Islet precursor cell (in vitro differentiated cells): ENCODE results near the gene BTNL8.
A peak's percentile ranks its signal among the peaks of the same experiment; 100 is the strongest.
"Not testable (repeated sequence)": the region's sequence is repeated elsewhere in the genome, so short reads cannot be mapped to it uniquely, and the experiment has no call there.

Experiments used
- DNase-seq: peaks from one replicate; pipeline ENCODE4 v3.0.0-alpha.2; 2018

Gene BTNL8

DNA sequence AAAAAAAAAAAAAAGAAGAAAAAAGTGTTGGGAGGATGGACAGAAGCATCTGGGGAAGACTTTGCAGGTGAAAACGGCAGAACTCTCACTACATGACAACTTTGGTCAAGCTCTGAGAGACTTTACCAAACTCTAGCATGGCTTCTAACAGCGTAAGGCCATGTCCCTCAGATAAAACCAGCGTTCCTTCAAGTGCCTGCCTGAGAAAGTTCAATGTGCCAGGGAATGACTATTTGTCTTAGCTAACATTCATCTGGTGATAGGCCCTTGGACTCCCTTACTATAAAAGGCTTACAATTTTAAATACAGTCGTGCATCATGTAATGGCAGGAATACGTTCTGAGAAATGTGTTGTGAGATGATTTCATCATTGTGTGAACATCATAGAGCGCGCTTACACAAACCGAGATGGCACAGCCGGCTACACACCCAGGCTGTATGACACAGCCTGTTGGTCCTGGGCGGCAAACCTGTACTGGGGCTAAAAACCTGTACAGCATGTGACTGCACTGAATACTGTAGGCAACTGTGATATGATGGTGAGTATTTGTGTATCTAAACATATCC, 23.0 kb upstream of the BTNL8 start:
- no peak for DNase-seq

DNA sequence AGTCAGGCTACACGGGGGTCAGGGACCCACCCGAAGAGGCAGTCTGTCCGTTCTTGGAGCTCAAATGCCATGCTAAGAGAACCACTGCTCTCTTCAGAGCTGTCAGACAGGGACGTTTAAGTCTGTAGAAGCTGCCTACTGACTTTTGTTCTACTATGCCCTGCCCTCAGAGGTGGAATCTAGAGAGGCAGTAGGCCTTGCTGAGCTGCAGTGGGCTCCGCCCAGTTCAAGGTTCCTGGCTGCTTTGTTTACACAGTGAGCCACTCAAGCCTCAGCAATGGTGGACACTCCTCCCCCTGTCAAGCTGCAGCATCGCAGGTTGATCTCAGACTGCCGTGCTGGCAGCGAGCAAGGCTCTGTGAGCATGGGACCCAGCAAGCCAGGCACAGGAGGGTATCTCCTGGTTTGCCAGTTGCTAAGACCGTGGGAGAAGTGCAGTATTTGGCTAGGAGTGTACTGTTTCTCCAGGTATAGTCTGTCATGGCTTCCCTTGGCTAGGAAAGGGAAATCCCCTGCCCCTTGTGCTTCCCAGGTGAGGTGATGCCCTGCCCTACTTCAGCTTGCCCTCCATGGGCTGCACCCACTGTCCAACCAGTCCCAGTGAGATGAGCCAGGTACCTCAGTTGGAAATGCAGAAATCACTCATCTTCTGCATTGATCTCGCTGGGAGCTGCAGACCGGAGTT, 13.0 kb upstream of the BTNL8 start:
- DNase-seq, result peak; percentile 65

DNA sequence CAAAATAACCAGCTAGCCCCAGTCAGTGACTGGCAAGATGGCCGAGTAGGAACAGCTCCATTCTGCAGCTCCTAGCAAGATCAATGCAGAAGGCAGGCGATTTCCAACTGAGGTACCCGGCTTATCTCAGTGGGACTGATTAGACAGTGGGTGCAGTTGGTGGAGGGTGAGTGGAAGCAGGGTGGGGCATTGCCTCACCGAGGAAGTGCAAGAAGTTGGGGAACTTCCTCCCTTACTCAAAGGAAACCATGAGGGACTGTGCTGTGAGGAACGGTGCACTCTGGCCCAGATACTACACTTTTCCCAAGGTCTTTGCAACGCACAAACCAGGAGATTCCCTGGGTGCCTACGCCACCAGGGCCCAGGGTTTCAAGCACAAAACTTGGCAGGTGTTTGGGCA, 9.6 kb upstream of the BTNL8 start:
- DNase-seq, result no peak

DNA sequence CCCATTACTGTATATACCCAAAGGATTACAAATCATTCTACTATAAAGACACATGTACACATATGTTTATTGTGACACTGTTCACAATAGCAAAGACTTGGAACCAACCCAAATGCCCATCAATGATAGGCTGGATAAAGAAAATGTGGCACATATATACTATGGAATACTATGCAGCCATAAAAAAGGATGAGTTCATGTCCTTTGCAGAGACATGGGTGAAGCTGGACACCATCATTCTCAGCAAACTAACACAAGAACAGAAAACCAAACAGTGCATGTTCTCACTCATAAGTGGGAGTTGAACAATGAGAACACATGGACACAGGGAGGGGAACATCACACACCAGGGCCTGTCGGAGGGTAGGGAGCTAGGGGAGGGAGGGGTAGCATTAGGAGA, 3.6 kb upstream of the BTNL8 start:
- not testable (repeated sequence) for DNase-seq

DNA sequence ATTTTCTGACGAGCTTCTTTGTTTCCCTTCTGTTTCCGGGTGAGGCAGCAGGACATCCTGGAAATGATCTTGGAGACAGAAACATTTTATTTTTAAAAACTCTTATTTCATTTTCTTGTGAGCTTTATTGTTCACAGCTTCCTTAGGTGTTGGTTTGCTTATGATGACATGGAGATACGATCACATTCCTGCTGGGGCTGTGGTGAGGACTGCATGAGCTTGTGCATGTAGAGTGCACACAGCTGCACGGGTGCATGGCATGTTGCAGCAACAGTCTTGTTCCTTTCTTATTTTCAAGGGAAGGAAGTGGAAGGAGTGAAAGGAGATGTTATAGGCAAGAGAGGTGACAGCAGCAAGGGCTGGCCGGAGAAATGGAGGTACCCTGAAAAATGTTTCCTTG, 1.2 kb downstream of the BTNL8 start:
- DNase-seq, result no peak

DNA sequence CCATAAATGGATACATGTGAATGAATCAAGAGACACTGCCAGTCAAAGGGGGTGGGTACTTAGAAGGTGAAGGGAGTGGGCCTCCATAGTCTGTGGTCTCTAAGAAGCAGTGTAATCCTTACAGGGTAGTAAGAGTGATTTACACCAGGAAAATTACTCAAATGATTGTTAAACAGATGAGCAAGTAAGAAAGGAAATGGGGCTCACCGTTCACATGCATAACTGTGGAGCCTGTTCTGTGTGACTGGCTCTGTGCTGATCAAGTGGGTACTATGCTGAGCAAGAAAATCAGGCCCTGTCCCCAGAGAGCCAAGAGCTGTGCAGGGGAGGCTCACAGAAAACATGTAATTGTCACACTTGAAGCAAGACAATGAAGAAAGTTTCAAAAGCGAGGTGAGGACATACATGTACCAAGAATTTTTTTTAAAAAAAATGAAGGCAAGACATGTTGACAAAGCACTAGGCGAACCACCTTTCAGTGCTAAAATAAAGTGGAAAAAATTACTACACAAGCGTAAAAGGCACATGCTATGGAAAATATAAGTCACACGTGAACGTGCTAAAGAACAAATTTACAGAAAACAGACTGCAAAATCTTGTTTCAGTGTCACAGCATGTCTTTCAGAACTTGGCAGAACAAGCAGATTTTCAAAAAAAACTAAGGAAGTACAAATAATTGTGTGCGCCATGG, 2.5 kb downstream of the BTNL8 start:
- no peak for DNase-seq

DNA sequence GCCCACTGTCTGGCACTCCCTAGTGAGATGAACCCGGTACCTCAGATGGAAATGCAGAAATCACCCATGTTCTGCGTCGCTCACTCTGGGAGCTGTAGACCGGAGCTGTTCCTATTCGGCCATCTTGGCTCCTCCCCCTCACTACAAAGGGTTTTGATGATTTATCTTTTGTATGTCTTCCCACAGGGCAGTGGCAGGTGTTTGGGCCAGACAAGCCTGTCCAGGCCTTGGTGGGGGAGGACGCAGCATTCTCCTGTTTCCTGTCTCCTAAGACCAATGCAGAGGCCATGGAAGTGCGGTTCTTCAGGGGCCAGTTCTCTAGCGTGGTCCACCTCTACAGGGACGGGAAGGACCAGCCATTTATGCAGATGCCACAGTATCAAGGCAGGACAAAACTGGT, 9.4 kb downstream of the BTNL8 start:
- no peak for DNase-seq

DNA sequence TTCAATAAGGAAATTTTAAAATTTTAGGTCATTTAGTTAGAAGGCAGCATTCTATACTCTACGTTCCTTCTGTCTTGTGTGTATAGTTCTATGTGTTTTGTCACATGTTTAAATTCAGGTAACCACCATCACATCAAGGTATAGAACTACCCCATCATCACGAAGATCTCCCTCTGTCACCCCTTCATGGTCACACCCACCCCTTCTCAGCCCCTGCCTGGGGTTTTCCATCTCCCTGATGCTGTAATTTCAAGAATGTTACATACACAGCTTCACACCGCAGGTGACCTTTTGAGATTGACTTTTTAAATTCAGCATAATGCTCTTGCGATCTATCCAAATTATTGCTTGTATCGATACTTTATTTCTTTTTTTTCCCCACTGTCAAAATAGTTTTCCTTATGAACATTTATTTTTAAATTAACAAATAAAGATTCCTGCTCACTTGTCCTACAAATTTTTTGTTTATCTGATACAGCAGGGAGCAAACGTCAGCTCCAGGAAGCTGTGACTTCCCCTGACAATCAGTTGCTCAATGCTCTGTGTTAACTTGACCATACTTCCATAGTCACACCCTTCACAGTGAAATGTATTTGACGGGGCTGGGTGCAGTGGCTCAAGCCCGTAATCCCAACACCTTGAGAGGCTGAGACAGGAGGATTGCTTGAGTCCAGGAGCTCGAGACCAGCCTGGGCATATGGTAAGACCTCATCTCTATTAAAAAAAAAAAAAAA, 10.2 kb downstream of the BTNL8 start:
- DNase-seq, result no peak

DNA sequence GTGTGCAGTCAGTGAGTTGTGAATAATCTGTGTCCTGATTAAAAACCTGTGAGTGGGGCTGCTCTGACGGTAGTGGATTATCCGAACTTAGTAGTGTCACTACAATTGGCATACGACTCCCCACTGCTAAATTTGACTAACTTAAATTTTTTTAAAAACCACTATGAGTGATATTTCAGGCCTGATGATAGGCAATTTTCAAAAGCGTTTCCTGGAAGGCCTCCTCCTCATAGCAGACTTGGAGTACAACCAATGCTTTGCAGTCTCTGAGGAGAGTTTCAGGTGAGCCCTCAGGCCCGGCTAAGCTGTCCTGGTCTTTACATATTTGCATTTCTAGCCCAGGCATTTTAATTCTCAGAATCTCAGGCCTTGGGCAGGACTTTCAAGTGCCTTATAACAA, 10.8 kb downstream of the BTNL8 start:
- no peak for DNase-seq

DNA sequence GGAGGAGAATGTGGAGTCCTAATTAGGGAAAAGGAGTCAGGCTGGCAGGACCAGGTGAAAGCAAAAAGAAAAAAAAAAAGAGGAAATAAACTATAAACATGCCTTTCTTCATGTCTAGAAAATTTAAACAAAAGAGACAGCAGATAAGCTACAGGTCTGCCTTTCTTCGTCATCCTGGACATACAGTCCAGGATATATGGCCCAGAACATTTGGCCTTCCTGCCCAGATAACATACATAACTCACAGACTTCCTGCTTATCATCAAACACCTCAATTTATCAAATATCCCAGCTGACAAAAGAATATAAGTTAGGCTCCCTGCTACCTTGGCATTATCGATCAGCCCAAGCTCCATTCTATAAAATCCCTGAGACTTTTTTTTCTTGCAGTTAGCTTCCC, 11.2 kb downstream of the BTNL8 start:
- no peak for DNase-seq

DNA sequence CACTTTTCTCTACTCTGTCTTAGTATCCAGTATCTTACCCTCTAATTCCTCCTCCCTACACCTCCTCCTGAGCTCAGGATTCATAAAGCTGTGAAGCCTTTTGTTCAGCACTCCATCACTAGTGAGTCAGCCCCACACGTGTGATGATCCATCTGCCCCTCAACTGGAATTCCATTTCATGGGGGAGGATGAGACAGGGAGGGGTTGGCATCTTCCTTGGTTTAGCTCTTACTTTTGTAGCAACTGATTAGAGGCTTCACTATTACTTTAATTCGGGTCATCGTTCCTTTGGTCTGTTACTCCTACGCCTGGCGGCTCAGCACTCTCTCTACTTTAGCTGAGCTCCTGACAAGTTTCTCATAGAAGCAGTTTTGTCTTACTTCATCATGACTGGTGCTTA, 11.8 kb downstream of the BTNL8 start:
- DNase-seq, result no peak

DNA sequence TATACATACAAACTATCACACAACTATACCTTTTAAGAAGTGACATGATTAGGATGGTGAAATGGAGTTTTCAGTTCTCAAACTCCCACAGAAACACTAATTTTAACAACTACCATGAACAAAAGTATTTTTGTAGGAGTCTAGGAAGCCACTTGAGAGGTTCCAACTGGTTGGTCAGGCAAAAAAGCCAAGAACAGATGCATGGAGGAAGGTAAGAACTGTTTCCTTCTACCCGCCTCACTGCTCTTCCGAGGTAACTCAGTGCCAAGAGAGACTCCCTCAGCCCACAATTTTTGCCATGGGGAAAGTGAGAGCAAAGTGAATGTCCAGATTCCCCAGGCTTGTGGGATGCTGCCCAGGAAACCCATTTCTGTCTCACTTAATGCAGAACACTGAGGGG, 15.7 kb downstream of the BTNL8 start:
- no peak for DNase-seq

DNA sequence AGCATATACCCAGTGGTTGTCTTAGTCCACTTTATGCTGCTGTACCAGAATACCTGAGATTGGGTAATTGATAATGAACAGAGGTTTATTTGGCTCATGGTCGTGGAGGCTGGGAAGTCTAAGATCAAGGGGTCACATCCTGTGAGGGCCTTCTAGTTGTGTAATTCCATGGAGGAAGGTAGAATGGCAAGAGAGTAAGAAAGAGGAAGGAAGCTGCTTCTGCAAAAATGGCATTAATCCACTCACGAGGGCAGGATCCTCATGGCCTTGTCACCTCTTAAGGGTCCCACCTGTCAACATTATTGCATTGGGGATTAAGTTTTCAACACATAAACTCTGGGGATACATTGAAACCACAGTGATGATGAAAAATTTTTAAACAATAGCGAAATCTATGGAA, 17.0 kb downstream of the BTNL8 start:
- no peak for DNase-seq

DNA sequence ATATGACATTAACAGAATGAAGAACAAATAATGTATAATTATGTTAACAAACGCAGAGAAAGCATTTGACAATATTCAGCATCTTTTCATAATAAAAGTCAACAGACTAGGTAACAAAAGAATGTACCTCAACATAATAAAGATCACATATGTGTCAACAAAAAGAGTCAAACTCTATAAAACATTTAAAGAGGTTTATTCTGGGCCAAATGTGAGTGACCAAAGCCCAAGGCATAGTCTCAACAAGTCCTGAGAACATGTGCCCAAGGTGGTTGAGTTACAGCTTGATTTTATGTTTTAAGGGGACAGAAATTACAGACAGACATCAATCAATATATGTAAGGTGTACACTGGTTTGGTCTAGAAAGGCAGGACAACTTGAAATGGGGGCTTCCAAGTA, 19.4 kb downstream of the BTNL8 start:
- no peak for DNase-seq

DNA sequence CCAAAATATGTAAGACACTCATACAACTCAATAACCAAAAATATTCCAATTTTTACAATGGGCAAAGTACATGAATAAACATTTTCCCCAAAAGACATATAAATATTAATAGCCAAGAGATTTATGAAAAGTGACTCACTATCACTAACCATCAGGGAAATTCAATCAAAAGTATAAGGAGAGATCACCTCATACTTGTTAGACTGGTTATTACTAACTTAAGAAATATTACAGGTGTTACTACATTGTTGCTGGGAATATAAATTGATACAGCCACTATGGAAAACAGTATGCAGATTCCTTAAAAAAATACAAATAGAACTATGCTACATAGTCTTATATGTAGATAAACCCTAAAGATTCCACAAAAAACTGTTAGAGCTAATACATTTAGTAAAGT, 21.8 kb downstream of the BTNL8 start:
- DNase-seq, result no peak

DNA sequence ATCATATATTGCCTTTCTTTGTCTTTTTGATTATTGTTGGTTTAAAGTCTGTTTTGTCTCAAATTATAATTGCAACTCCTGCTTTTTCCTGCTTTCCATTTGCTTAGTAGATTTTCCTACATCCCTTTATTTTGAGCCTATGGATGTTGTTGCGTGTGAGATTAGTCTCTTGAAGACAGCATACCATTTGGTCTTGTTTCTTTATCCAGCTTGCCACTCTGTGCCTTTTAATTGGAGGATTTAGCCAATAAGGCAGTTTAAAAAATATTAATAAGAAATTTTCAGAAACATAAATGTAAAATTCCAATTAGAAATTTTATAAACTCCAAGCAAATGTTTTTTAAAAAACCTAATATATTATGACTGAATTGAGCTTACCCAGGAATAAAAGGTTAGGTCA, 24.0 kb downstream of the BTNL8 start:
- no peak for DNase-seq

DNA sequence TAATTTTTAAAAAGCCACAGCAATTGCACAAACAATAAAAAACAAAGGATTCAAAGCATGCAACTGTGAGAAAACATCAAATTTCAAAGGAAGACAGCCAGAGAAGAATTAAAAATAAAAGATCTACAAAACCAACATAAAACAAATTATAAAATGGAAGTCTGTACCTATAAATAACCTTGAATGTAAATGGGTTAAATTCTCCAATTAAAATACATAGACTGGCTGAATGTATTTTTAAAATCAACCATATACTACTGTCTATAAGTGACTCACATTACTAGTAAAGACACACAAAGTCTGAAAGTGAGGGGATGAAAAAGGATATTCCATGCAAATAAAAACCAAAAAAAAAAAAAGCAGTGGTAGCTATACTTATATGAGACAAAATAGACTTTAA, 33.7 kb downstream of the BTNL8 start:
- DNase-seq, result no peak

DNA sequence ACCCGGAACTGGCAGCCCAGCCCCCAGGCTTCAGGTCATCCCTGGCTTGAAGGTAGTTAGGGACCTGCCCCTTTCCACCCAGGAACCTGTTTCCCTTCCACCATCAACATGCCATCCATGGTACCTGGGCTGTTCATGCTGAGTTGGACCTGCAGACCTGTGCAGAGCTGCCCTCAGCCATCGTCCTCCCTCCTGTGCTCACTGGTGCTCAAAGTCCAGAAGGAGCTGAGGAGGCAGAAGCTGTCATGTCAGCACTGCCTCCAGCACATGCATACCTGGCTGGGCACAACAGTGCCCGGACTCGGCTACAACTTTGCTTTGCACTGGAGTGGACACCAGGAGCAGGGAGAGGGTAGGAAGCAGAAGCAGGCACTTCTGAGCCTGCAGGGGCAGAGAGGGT, 36.2 kb downstream of the BTNL8 start:
- DNase-seq, result no peak

DNA sequence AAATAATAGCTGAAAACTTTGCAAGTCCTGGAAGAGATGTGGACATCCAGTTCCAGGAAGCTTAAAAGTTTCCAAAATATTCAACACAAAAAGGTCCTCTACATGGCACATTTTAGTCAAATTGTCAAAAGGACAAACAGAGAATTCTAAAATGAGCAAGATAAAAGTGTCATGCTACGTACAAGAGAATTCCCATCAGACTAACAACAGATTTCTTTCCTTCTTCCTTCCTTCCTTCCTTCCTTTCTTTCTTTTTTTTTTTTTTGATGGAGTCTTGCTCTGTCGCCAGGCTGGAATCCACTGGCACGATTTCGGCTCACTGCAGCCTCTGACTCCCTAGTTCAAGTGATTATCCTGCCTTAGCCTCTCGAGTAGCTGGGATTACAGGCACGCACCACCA, 39.3 kb downstream of the BTNL8 start:
- no peak for DNase-seq

DNA sequence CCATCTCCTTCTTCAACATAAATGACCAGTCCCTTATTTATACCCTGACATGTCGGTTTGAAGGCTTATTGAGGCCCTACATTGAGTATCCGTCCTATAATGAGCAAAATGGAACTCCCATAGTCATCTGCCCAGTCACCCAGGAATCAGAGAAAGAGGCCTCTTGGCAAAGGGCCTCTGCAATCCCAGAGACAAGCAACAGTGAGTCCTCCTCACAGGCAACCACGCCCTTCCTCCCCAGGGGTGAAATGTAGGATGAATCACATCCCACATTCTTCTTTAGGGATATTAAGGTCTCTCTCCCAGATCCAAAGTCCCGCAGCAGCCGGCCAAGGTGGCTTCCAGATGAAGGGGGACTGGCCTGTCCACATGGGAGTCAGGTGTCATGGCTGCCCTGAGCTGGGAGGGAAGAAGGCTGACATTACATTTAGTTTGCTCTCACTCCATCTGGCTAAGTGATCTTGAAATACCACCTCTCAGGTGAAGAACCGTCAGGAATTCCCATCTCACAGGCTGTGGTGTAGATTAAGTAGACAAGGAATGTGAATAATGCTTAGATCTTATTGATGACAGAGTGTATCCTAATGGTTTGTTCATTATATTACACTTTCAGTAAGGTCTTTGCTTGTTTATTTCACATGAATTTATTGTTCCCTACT, 51.5 kb downstream of the BTNL8 start:
- DNase-seq, result no peak

DNA sequence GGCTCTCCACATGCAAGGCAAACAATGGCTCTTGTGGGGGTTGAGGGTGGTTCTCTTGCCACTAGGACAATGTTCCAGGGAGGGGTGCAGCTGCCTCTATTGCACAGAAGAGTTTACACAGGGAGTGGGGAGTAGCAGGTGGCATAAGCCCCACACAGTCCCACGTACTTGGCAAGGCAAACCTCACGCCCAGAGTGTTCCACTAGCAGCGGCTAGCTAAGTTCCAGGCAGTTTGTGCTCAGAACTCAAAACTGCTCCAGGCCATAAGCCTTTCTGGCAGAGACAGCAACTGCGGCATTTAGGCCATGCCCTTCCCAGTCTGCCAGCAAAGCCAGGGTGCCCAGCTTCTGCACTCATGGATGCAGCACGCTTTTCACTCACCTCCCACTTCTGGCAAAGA, 60.7 kb downstream of the BTNL8 start:
- DNase-seq, result no peak

DNA sequence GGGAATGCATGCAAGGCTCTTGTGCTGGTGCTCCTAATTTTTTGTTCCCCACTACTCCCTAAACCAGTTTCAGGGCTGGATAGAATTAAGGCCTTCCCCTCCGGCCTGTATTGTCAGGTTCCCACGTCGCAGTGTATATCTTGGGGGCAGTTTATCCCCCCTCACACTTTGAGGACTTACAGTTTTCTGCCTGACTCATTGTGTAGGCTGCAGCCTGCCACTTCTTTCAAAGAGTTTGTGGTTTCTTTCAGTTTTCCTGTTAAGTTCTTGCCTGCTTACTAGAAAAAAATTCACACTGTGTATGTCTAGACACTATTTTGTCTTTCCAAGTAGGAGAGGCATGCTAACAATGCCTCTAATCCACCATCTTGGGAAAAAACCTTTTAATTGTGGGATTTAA, 61.2 kb downstream of the BTNL8 start:
- no peak for DNase-seq

DNA sequence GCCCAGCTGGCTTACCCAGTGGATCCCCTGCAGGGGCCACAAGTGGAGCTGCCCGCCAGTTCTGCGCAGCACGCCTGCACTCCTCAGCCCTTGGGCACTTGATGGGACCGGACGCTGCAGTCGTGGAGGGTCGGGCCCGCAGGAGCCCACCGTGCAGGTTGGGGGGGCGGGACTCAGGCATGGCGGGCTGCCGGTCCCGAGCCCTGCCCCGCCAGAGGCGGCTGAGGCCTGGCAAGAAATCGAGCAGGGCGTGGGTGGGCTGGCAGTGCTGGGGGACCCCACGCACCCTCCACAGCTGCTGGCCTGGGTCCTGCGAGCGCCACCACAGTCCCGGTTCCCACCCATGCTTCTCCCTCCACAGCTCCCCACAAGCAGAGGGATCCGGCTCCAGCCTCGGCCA, 70.4 kb downstream of the BTNL8 start:
- no peak for DNase-seq

DNA sequence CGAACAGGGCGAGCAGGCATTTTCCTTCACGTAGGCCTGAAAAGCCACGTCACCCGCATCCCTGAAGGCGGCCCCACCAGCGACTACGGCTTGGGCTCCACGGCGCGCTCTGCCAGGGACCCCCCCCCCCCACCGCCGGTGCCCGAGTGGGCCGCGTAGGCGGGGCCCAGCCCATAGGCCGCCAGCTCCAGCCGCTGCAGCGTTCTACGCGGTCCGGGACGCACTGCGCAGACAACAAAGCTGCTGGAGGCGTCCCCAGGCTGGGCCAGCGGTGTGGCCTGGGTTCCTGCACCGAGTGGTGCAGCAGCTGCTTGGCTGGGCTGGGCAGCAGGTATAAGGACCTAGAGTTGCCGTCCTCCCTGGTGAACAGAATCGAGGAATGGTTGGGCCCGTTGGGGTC, 71.4 kb downstream of the BTNL8 start:
- DNase-seq, result no peak
